ENCODE results near the gene HEXIM1.

The HEXIM1 gene

GRCh38 chr17:45148183-45149036, at the start of gene HEXIM1:
Gene HEXIM1, plus strand, starts transcription at chr17:45148475. Its CDS starts 716 bp downstream, at chr17:45149191.
- Histone ChIP-seq H3K27me3 (ENCODE audit: low read length) (no peaks in the 10 kb centered on the region), H4K20me1 (ENCODE audit: low read depth, low read length) (peaks cover 10% of the 10 kb centered on the region; the same call in 1 of the 2 replicates), H3K9me3 (ENCODE audit: insufficient read depth, low read length) (no peaks in the 10 kb centered on the region), H3K9me2 (replicated peaks; ENCODE audit: insufficient read depth, low read length) (no peaks in the 10 kb centered on the region), H3F3A (ENCODE audit: insufficient read depth) (peaks cover 19% of the 10 kb centered on the region), H3K36me3 (ENCODE audit: low read length) (no peaks in the 10 kb centered on the region), H3K9ac (ENCODE audit: low read length) (peak within 1 kb of the TSS; percentile 58), H3K79me2 (ENCODE audit: insufficient read depth, low read length) (no peaks in the 10 kb centered on the region), H3K27ac (ENCODE audit: low read depth, low read length) (peak within 1 kb of the TSS; percentile 87), H2AFZ (ENCODE audit: low read depth, low read length, severe bottlenecking) (peak within 1 kb of the TSS; percentile 46), H3K4me2 (ENCODE audit: low read depth, low read length, poor library complexity, severe bottlenecking) (peak within 1 kb of the TSS; percentile 77), H3K4me3 (ENCODE audit: insufficient read depth, low read length, poor library complexity, severe bottlenecking) (peak within 1 kb of the TSS; percentile 70)
- TF ChIP-seq CTCF (IDR thresholded peaks at IDR 0.05; ENCODE audit: insufficient read depth, low read length, poor library complexity, severe bottlenecking) (no peak), EZH2phosphoT487 (conservative IDR thresholded peaks at IDR 0.05; ENCODE audit: low read length) (no peak)

- H3K27ac ChIP-seq (ENCODE audit: low read depth, low read length): no peak overlapping the region
- no peak overlapping the region for H3K4me2 ChIP-seq (ENCODE audit: low read depth, low read length, poor library complexity, severe bottlenecking)
- no peaks in the 10 kb centered on the region for H3K9me2 ChIP-seq (replicated peaks; ENCODE audit: insufficient read depth, low read length)
- no peaks in the 10 kb centered on the region for H3K79me2 ChIP-seq (ENCODE audit: insufficient read depth, low read length)
- H3K9me3 ChIP-seq (ENCODE audit: insufficient read depth, low read length): no peaks in the 10 kb centered on the region
- no peak overlapping the region for H2AFZ ChIP-seq (ENCODE audit: low read depth, low read length, severe bottlenecking)
- H3K4me3 ChIP-seq (ENCODE audit: insufficient read depth, low read length, poor library complexity, severe bottlenecking): no peak overlapping the region
- no peaks in the 10 kb centered on the region for H3F3A ChIP-seq (ENCODE audit: insufficient read depth)
- peak; percentile 90 for TF ChIP-seq CTCF (IDR thresholded peaks at IDR 0.05; ENCODE audit: insufficient read depth, low read length, poor library complexity, severe bottlenecking)
- no peak for TF ChIP-seq EZH2phosphoT487 (conservative IDR thresholded peaks at IDR 0.05; ENCODE audit: low read length)
- no peaks in the 10 kb centered on the region for H3K27me3 ChIP-seq (ENCODE audit: low read length)
- no peaks in the 10 kb centered on the region for H4K20me1 ChIP-seq (ENCODE audit: low read depth, low read length)
- peaks cover 11% of the 10 kb centered on the region; the same call in 1 of the 2 replicates for H3K36me3 ChIP-seq (ENCODE audit: low read length)
- no peak overlapping the region for H3K9ac ChIP-seq (ENCODE audit: low read length)
These were observed 49.2 kb upstream of the HEXIM1 start for GRCh38 chr17:45098869-45099616.

GRCh38 chr17:45101546-45101882, 46.8 kb upstream of the HEXIM1 start:
- Histone ChIP-seq H4K20me1 (ENCODE audit: low read depth, low read length) (no peaks in the 10 kb centered on the region), H3K9ac (ENCODE audit: low read length) (no peak overlapping the region), H3K4me2 (ENCODE audit: low read depth, low read length, poor library complexity, severe bottlenecking) (no peak overlapping the region), H3F3A (ENCODE audit: insufficient read depth) (no peaks in the 10 kb centered on the region), H3K9me3 (ENCODE audit: insufficient read depth, low read length) (no peaks in the 10 kb centered on the region), H3K27ac (ENCODE audit: low read depth, low read length) (no peak overlapping the region), H3K9me2 (replicated peaks; ENCODE audit: insufficient read depth, low read length) (no peaks in the 10 kb centered on the region), H2AFZ (ENCODE audit: low read depth, low read length, severe bottlenecking) (no peak overlapping the region), H3K27me3 (ENCODE audit: low read length) (no peaks in the 10 kb centered on the region), H3K36me3 (ENCODE audit: low read length) (peaks cover 6% of the 10 kb centered on the region; the same call in 1 of the 2 replicates), H3K79me2 (ENCODE audit: insufficient read depth, low read length) (no peaks in the 10 kb centered on the region), H3K4me3 (ENCODE audit: insufficient read depth, low read length, poor library complexity, severe bottlenecking) (no peak overlapping the region)
- TF ChIP-seq EZH2phosphoT487 (conservative IDR thresholded peaks at IDR 0.05; ENCODE audit: low read length): no peak
- TF ChIP-seq CTCF (IDR thresholded peaks at IDR 0.05; ENCODE audit: insufficient read depth, low read length, poor library complexity, severe bottlenecking): no peak

Measured in SU-DHL-6 (cell line).